ENCODE data around the gene APOC3.

DNA sequence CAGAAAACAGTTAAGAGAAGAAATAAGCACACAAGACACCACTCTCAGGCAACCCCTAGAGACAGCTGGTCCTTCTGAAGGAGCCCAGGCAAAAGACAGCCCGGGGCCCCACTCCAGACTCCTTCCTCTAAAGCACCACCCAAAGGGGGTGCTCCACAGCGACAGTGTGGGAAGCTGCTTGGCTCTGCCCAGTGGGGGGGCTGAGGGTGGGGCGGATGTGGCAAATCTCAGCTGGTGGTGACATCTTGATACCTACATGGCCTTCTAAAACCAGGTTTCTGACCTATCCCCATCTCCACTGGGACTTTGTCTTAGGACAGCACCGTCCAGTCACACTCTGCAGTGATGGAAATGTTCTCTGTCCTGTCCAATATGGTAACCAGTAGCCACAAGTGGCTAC lies 17.9 kb downstream of the APOC3 start:
- TF ChIP-seq SMAD1 (IDR thresholded peaks at IDR 0.05; ENCODE audit: low read depth, partially characterized antibody) (no peak), EZH2 (IDR thresholded peaks at IDR 0.05; ENCODE audit: borderline replicate concordance, control insufficient read depth, low read depth, low read length) (no peak), MXI1 (IDR thresholded peaks at IDR 0.05; ENCODE audit: low read depth, low read length) (no peak), NR2F1 (conservative IDR thresholded peaks at IDR 0.05) (no peak), SUZ12 (IDR thresholded peaks at IDR 0.05; ENCODE audit: unreplicated experiment) (no peak), SP1 (IDR thresholded peaks at IDR 0.05; ENCODE audit: low read depth, low read length) (no peak), SMC3 (IDR thresholded peaks at IDR 0.05; ENCODE audit: borderline replicate concordance, low read length) (no peak)
- TF ChIP-seq, protein P1, sequence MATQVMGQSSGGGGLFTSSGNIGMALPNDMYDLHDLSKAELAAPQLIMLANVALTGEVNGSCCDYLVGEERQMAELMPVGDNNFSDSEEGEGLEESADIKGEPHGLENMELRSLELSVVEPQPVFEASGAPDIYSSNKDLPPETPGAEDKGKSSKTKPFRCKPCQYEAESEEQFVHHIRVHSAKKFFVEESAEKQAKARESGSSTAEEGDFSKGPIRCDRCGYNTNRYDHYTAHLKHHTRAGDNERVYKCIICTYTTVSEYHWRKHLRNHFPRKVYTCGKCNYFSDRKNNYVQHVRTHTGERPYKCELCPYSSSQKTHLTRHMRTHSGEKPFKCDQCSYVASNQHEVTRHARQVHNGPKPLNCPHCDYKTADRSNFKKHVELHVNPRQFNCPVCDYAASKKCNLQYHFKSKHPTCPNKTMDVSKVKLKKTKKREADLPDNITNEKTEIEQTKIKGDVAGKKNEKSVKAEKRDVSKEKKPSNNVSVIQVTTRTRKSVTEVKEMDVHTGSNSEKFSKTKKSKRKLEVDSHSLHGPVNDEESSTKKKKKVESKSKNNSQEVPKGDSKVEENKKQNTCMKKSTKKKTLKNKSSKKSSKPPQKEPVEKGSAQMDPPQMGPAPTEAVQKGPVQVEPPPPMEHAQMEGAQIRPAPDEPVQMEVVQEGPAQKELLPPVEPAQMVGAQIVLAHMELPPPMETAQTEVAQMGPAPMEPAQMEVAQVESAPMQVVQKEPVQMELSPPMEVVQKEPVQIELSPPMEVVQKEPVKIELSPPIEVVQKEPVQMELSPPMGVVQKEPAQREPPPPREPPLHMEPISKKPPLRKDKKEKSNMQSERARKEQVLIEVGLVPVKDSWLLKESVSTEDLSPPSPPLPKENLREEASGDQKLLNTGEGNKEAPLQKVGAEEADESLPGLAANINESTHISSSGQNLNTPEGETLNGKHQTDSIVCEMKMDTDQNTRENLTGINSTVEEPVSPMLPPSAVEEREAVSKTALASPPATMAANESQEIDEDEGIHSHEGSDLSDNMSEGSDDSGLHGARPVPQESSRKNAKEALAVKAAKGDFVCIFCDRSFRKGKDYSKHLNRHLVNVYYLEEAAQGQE (IDR thresholded peaks at IDR 0.05; ENCODE audit: low read depth, low read length), result no peak
- TF ChIP-seq, protein P2, sequence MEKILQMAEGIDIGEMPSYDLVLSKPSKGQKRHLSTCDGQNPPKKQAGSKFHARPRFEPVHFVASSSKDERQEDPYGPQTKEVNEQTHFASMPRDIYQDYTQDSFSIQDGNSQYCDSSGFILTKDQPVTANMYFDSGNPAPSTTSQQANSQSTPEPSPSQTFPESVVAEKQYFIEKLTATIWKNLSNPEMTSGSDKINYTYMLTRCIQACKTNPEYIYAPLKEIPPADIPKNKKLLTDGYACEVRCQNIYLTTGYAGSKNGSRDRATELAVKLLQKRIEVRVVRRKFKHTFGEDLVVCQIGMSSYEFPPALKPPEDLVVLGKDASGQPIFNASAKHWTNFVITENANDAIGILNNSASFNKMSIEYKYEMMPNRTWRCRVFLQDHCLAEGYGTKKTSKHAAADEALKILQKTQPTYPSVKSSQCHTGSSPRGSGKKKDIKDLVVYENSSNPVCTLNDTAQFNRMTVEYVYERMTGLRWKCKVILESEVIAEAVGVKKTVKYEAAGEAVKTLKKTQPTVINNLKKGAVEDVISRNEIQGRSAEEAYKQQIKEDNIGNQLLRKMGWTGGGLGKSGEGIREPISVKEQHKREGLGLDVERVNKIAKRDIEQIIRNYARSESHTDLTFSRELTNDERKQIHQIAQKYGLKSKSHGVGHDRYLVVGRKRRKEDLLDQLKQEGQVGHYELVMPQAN (conservative IDR thresholded peaks at IDR 0.05), result no peak
- TF ChIP-seq, protein P3, sequence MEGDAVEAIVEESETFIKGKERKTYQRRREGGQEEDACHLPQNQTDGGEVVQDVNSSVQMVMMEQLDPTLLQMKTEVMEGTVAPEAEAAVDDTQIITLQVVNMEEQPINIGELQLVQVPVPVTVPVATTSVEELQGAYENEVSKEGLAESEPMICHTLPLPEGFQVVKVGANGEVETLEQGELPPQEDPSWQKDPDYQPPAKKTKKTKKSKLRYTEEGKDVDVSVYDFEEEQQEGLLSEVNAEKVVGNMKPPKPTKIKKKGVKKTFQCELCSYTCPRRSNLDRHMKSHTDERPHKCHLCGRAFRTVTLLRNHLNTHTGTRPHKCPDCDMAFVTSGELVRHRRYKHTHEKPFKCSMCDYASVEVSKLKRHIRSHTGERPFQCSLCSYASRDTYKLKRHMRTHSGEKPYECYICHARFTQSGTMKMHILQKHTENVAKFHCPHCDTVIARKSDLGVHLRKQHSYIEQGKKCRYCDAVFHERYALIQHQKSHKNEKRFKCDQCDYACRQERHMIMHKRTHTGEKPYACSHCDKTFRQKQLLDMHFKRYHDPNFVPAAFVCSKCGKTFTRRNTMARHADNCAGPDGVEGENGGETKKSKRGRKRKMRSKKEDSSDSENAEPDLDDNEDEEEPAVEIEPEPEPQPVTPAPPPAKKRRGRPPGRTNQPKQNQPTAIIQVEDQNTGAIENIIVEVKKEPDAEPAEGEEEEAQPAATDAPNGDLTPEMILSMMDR (IDR thresholded peaks at IDR 0.05 in 2 of 3, conservative IDR thresholded peaks at IDR 0.05 in 1 of 3; ENCODE audit: control insufficient read depth in 2 of 3, extremely low read depth in 1 of 3, insufficient read depth in 1 of 3, low read depth in 3 of 3, low read length in 3 of 3), result no peak
- TF ChIP-seq, protein P4, sequence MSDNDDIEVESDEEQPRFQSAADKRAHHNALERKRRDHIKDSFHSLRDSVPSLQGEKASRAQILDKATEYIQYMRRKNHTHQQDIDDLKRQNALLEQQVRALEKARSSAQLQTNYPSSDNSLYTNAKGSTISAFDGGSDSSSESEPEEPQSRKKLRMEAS (IDR thresholded peaks at IDR 0.05; ENCODE audit: low read depth, low read length), result no peak
